IPS-18a (cell line): ENCODE data around the gene ATP2A2.
"Not testable (repeated sequence)": the region's sequence is repeated elsewhere in the genome, so short reads cannot be mapped to it uniquely, and the experiment has no call there.

ENCODE experiments used
- H3K27ac ChIP-seq: one replicate; pipeline ENCODE4 v1.5.1; 2013; ENCODE audit warnings: low read length
- H3K27me3 ChIP-seq: one replicate; pipeline ENCODE4 v1.6.1; 2013; ENCODE audit warnings: mild to moderate bottlenecking, low read length; ENCODE audit not compliant: control insufficient read depth, insufficient read depth
- H3K36me3 ChIP-seq: one replicate; pipeline ENCODE4 v1.6.1; 2013; ENCODE audit warnings: low read depth, low read length; ENCODE audit not compliant: control insufficient read depth
- H3K4me1 ChIP-seq: one replicate; pipeline ENCODE4 v1.6.1; 2013; ENCODE audit warnings: low read depth, low read length; ENCODE audit not compliant: control insufficient read depth
- H3K4me3 ChIP-seq: one replicate; pipeline ENCODE4 v1.5.1; 2013; ENCODE audit warnings: low read length
- H3K9ac ChIP-seq: one replicate; pipeline ENCODE4 v1.6.1; 2013; ENCODE audit warnings: mild to moderate bottlenecking, low read length, moderate library complexity
- H3K9me3 ChIP-seq: one replicate; pipeline ENCODE4 v1.6.1; 2013; ENCODE audit warnings: low read depth, low read length; ENCODE audit not compliant: control insufficient read depth

ATP2A2 gene

GRCh38 chr12:110337912-110338710 lies 57.1 kb downstream of the ATP2A2 start:
- H3K9me3 ChIP-seq: no peaks in the 10 kb centered on the region
- H3K4me1 ChIP-seq: no peaks in the 10 kb centered on the region
- peaks cover 99% of the 10 kb centered on the region for H3K36me3 ChIP-seq
- H3K4me3 ChIP-seq: no peak overlapping the region
- H3K27me3 ChIP-seq: no peaks in the 10 kb centered on the region
- no peak overlapping the region for H3K9ac ChIP-seq
- H3K27ac ChIP-seq: no peak overlapping the region

GRCh38 chr12:110338754-110339153 lies 57.7 kb downstream of the ATP2A2 start:
- Histone ChIP-seq H3K4me1 (no peaks in the 10 kb centered on the region), H3K4me3 (no peak overlapping the region), H3K9me3 (no peaks in the 10 kb centered on the region), H3K27me3 (no peaks in the 10 kb centered on the region), H3K9ac (no peak overlapping the region), H3K36me3 (peaks cover 99% of the 10 kb centered on the region), H3K27ac (no peak overlapping the region)

GRCh38 chr12:110339184-110339952 lies 58.3 kb downstream of the ATP2A2 start:
- Histone ChIP-seq H3K36me3 (peaks cover 99% of the 10 kb centered on the region), H3K9ac (no peak overlapping the region), H3K4me1 (no peaks in the 10 kb centered on the region), H3K27ac (no peak overlapping the region), H3K27me3 (no peaks in the 10 kb centered on the region), H3K9me3 (no peaks in the 10 kb centered on the region), H3K4me3 (no peak overlapping the region)

DNA sequence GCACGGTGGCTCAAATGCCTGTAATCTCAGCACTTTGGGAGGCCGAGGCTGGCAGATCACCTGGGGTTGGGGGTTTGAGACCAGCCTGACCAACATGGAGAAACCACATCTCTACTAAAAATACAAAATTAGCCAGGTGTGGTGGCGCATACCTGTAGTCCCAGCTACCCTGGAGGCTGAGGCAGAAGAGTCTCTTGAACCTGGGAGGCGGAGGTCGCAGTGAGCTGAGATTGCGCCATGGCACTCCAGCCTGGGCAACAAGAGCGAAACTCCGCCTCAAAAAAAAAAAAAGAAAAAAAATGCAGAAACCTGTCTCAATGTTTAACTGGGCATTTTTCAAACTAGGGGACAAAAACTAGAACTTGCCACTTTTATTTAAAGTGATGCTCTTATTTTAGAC lies 59.2 kb downstream of the ATP2A2 start:
- not testable (repeated sequence) for H3K9ac ChIP-seq, H3K27ac ChIP-seq, H3K4me1 ChIP-seq, H3K27me3 ChIP-seq, H3K9me3 ChIP-seq, H3K4me3 ChIP-seq
- peaks cover 99% of the 10 kb centered on the region for H3K36me3 ChIP-seq

DNA sequence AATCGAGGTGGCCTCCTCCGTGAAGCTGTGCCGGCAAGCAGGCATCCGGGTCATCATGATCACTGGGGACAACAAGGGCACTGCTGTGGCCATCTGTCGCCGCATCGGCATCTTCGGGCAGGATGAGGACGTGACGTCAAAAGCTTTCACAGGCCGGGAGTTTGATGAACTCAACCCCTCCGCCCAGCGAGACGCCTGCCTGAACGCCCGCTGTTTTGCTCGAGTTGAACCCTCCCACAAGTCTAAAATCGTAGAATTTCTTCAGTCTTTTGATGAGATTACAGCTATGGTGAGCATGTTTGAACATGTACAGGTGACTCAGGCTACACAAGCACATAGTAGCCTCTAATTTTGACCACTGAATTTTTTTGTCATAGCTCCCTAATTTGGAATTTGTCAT lies 59.7 kb downstream of the ATP2A2 start:
- no peak overlapping the region for H3K9ac ChIP-seq
- peaks cover 99% of the 10 kb centered on the region for H3K36me3 ChIP-seq
- no peak overlapping the region for H3K27ac ChIP-seq
- H3K4me3 ChIP-seq: no peak overlapping the region
- H3K9me3 ChIP-seq: no peaks in the 10 kb centered on the region
- H3K27me3 ChIP-seq: no peaks in the 10 kb centered on the region
- H3K4me1 ChIP-seq: no peaks in the 10 kb centered on the region

- no peak overlapping the region for H3K27ac ChIP-seq
Observed at GRCh38 chr12:110342157-110342556, 61.1 kb downstream of the ATP2A2 start.

DNA sequence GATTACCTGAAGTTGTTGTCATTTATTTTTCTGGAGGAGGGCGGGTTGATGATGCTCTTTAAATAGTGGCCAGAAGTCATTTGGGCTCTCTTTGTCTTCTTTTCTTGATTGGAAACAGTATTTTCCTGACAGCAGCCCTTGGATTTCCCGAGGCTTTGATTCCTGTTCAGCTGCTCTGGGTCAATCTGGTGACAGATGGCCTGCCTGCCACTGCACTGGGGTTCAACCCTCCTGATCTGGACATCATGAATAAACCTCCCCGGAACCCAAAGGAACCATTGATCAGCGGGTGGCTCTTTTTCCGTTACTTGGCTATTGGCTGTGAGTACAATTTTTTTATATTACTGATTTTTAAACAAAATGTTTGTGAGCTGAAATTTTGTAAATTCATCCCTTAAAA lies 62.1 kb downstream of the ATP2A2 start:
- Histone ChIP-seq H3K27ac (no peak overlapping the region), H3K4me1 (no peaks in the 10 kb centered on the region)

More at GRCh38 chr12:110342157-110342556, 61.1 kb downstream of the ATP2A2 start:
- H3K36me3 ChIP-seq: peaks cover 99% of the 10 kb centered on the region
- no peaks in the 10 kb centered on the region for H3K4me1 ChIP-seq
- no peak overlapping the region for H3K9ac ChIP-seq
- H3K9me3 ChIP-seq: no peaks in the 10 kb centered on the region
- H3K4me3 ChIP-seq: no peak overlapping the region
- no peaks in the 10 kb centered on the region for H3K27me3 ChIP-seq

GRCh38 chr12:110343736-110344555 lies 62.9 kb downstream of the ATP2A2 start:
- no peak overlapping the region for H3K4me3 ChIP-seq
- H3K9ac ChIP-seq: no peak overlapping the region
- H3K27ac ChIP-seq: no peak overlapping the region
- H3K27me3 ChIP-seq: no peaks in the 10 kb centered on the region
- H3K4me1 ChIP-seq: no peaks in the 10 kb centered on the region
- H3K9me3 ChIP-seq: no peaks in the 10 kb centered on the region
- H3K36me3 ChIP-seq: peaks cover 99% of the 10 kb centered on the region

More for the DNA sequence above, 62.1 kb downstream of the ATP2A2 start:
- Histone ChIP-seq H3K9ac (no peak overlapping the region), H3K27me3 (no peaks in the 10 kb centered on the region), H3K36me3 (peaks cover 99% of the 10 kb centered on the region), H3K4me3 (no peak overlapping the region), H3K9me3 (no peaks in the 10 kb centered on the region)

DNA sequence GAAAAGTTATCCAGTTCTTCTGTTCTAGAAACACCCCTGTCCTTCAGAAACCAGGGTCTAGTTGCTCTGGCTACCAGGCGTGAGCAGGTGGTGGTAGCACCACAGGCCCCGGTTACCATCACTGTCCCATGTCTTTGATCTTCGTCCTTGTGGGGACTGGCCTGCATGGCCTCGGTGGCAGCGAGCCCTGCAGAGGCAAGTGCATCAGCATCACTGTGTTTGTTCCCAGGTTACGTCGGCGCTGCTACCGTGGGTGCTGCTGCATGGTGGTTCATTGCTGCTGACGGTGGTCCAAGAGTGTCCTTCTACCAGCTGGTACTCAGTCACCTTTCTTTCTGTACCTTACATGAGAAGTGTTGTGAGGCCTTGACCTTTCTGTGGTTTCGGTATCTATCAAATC lies 63.6 kb downstream of the ATP2A2 start:
- Histone ChIP-seq H3K27ac (no peak overlapping the region), H3K9me3 (no peaks in the 10 kb centered on the region), H3K36me3 (peaks cover 99% of the 10 kb centered on the region)

GRCh38 chr12:110345176-110345661 lies 64.2 kb downstream of the ATP2A2 start:
- no peak overlapping the region for H3K9ac ChIP-seq
- H3K9me3 ChIP-seq: no peaks in the 10 kb centered on the region
- no peak overlapping the region for H3K27ac ChIP-seq
- no peaks in the 10 kb centered on the region for H3K27me3 ChIP-seq
- H3K4me1 ChIP-seq: no peaks in the 10 kb centered on the region
- H3K36me3 ChIP-seq: peaks cover 97% of the 10 kb centered on the region
- no peak overlapping the region for H3K4me3 ChIP-seq

More for the DNA sequence above, 63.6 kb downstream of the ATP2A2 start:
- H3K9ac ChIP-seq: no peak overlapping the region
- H3K4me3 ChIP-seq: no peak overlapping the region
- no peaks in the 10 kb centered on the region for H3K4me1 ChIP-seq
- no peaks in the 10 kb centered on the region for H3K27me3 ChIP-seq

- Histone ChIP-seq H3K36me3 (peaks cover 98% of the 10 kb centered on the region), H3K9ac (no peak overlapping the region), H3K27ac (no peak overlapping the region), H3K4me3 (no peak overlapping the region), H3K4me1 (no peaks in the 10 kb centered on the region), H3K9me3 (no peaks in the 10 kb centered on the region), H3K27me3 (no peaks in the 10 kb centered on the region)
Observed at GRCh38 chr12:110345963-110346362, 64.9 kb downstream of the ATP2A2 start.
